SH-SY5Y (cell line): Measurements from ENCODE around the gene PHKG2.

Source experiments
- GATA2 ChIP-seq: IDR thresholded peaks from 2 replicates; pipeline ENCODE4 v1.6.1; 2011; ENCODE audit warnings: mild to moderate bottlenecking, low read depth, low read length
- GATA3 ChIP-seq: IDR thresholded peaks from 2 replicates; pipeline ENCODE4 v1.6.1; 2011; ENCODE audit warnings: low read depth, mild to moderate bottlenecking, low read length, moderate library complexity

- TF ChIP-seq GATA2 (no peak), GATA3 (no peak)
Measured at GRCh38 chr16:30736995-30737793, 11.0 kb upstream of the PHKG2 start.
